HCT116 (cell line): Measurements from ENCODE around the gene IFITM10. TPM values are rescaled to one million over a fixed set of nuclear protein-coding genes. Genes with fewer than 3 reads are reported as not detected.

ENCODE experiments used
- ATF3 ChIP-seq: IDR thresholded peaks from 2 replicates; pipeline ENCODE4 v1.6.1; 2012
- ELF1 ChIP-seq: IDR thresholded peaks from 2 replicates; pipeline ENCODE4 v1.6.1; 2012; ENCODE audit warnings: low read depth, borderline replicate concordance
- FOSL1 ChIP-seq: IDR thresholded peaks from 2 replicates; pipeline ENCODE4 v1.6.1; 2012; ENCODE audit warnings: low read depth
- POLR2A ChIP-seq: IDR thresholded peaks from 2 replicates; pipeline ENCODE4 v1.7.0; 2011; ENCODE audit warnings: borderline replicate concordance; ENCODE audit not compliant: insufficient read depth, insufficient read length; ENCODE audit errors: extremely low read depth
- YY1 ChIP-seq: IDR thresholded peaks from 2 replicates; pipeline ENCODE4 v1.6.1; 2011; ENCODE audit warnings: low read length, low read depth, moderate library complexity, mild to moderate bottlenecking; ENCODE audit not compliant: insufficient replicate concordance; ENCODE audit errors: extremely low read depth
- ZBTB33 ChIP-seq: IDR thresholded peaks from 2 replicates; pipeline ENCODE4 v1.6.1; 2011; ENCODE audit warnings: mild to moderate bottlenecking, low read length, moderate library complexity; ENCODE audit not compliant: insufficient replicate concordance; ENCODE audit errors: extremely low read depth
- total RNA-seq: library from RNA; stranded (reverse); gene quantifications from one replicate; pipeline ENCODE4 v1.2.1, GENCODE V29; 2021; ENCODE audit not compliant: unreplicated experiment
- TF ChIP-seq, protein P1 (sequence below): IDR thresholded peaks from 2 replicates; pipeline ENCODE4 v1.6.1; 2012; ENCODE audit warnings: low read depth
- TF ChIP-seq, protein P2 (sequence below), 3 experiments: fragments of 200-600 bp in 1 of 3; sonication (generic) in 1 of 3; IDR thresholded peaks in 2 of 3; conservative IDR thresholded peaks in 1 of 3; 2 replicates each; pipeline ENCODE4 v1.5.1; 2012 to 2017; ENCODE audit warnings: low read depth in 2 of 3, low read length in 2 of 3, antibody characterized with exemption in 1 of 3, borderline replicate concordance in 1 of 3, control low read depth in 1 of 3, mild to moderate bottlenecking in 1 of 3, mixed read lengths in 1 of 3, mixed run types in 1 of 3, moderate library complexity in 1 of 3; ENCODE audit not compliant: insufficient read depth in 1 of 3

The IFITM10 gene
- total RNA-seq, 1 experiment from 2014 or later = 1.9 TPM

DNA sequence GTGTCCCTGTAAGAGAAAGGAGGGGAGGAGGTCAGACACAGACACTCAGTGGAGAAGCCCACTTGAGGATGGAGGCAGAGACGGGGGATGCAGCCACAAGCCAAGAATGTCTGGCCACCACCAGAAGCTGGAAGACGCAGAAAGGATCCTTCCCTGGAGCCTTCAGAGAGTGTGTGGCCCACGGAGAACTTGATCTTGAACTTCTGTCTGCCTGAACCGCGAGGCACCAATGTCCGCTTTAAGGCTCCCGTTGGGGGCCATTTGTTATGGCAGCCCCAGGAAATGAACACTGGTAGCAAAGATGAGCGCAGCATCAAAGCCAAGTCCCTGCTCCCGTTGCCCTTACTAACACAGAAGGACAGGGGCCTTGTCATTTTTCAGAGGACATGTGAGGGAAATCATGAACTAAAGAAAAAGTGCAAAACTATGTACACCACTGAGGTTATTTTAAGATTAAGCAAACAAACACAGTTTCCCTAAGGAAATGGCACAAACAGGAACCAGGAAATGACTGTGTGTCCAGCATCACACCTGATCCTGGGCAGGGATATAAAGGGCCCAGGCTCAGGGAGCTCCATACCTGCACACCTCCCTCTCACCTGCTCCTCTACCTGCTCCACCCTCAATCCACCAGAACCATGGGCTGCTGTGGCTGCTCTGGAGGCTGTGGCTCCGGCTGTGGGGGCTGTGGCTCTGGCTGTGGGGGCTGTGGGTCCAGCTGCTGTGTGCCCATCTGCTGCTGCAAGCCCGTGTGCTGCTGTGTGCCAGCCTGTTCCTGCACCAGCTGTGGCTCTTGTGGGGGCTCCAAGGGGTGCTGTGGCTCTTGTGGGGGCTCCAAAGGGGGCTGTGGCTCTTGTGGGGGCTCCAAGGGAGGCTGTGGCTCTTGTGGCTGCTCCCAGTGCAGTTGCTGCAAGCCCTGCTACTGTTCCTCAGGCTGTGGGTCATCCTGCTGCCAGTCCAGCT is 53.5 kb downstream of the IFITM10 start, which contains the start of gene KRTAP5-6 (continued):
- TF ChIP-seq, protein P1, sequence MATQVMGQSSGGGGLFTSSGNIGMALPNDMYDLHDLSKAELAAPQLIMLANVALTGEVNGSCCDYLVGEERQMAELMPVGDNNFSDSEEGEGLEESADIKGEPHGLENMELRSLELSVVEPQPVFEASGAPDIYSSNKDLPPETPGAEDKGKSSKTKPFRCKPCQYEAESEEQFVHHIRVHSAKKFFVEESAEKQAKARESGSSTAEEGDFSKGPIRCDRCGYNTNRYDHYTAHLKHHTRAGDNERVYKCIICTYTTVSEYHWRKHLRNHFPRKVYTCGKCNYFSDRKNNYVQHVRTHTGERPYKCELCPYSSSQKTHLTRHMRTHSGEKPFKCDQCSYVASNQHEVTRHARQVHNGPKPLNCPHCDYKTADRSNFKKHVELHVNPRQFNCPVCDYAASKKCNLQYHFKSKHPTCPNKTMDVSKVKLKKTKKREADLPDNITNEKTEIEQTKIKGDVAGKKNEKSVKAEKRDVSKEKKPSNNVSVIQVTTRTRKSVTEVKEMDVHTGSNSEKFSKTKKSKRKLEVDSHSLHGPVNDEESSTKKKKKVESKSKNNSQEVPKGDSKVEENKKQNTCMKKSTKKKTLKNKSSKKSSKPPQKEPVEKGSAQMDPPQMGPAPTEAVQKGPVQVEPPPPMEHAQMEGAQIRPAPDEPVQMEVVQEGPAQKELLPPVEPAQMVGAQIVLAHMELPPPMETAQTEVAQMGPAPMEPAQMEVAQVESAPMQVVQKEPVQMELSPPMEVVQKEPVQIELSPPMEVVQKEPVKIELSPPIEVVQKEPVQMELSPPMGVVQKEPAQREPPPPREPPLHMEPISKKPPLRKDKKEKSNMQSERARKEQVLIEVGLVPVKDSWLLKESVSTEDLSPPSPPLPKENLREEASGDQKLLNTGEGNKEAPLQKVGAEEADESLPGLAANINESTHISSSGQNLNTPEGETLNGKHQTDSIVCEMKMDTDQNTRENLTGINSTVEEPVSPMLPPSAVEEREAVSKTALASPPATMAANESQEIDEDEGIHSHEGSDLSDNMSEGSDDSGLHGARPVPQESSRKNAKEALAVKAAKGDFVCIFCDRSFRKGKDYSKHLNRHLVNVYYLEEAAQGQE = no peak
- TF ChIP-seq FOSL1 = no peak
- no peak for TF ChIP-seq ATF3
- TF ChIP-seq ELF1 = no peak
- TF ChIP-seq ZBTB33 = no peak
- TF ChIP-seq, protein P2, sequence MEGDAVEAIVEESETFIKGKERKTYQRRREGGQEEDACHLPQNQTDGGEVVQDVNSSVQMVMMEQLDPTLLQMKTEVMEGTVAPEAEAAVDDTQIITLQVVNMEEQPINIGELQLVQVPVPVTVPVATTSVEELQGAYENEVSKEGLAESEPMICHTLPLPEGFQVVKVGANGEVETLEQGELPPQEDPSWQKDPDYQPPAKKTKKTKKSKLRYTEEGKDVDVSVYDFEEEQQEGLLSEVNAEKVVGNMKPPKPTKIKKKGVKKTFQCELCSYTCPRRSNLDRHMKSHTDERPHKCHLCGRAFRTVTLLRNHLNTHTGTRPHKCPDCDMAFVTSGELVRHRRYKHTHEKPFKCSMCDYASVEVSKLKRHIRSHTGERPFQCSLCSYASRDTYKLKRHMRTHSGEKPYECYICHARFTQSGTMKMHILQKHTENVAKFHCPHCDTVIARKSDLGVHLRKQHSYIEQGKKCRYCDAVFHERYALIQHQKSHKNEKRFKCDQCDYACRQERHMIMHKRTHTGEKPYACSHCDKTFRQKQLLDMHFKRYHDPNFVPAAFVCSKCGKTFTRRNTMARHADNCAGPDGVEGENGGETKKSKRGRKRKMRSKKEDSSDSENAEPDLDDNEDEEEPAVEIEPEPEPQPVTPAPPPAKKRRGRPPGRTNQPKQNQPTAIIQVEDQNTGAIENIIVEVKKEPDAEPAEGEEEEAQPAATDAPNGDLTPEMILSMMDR (IDR thresholded peaks at IDR 0.05 in 2 of 3, conservative IDR thresholded peaks at IDR 0.05 in 1 of 3; ENCODE audit: borderline replicate concordance in 1 of 3, insufficient read depth in 1 of 3, low read depth in 2 of 3, low read length in 2 of 3) = no peak
- no peak for TF ChIP-seq YY1
- no peak for TF ChIP-seq POLR2A
- TF ChIP-seq, all 23 proteins: peak for 0
